ENCODE data around the gene BTBD19. TPM values are rescaled to one million over a fixed set of nuclear protein-coding genes. Genes with fewer than 3 reads are reported as not detected.
"Not testable (repeated sequence)": the region's sequence is repeated elsewhere in the genome, so short reads cannot be mapped to it uniquely, and the experiment has no call there.

BTBD19 gene
- polyA plus RNA-seq, 1 donor (not counting 4 experiments of a cell fraction or from before 2014, with no cell fraction given), result 2.9 TPM

- Histone ChIP-seq H3K4me1 (ENCODE audit: control insufficient read depth, extremely low read depth, insufficient read depth, low read length) (no peaks in the 10 kb centered on the region), H3K4me2 (ENCODE audit: control insufficient read depth, extremely low read depth, insufficient read depth, low read depth, low read length) (no peak overlapping the region), H2AFZ (ENCODE audit: control insufficient read depth, low read length) (no peak overlapping the region), H3K4me3 (ENCODE audit: control insufficient read depth in 2 of 3, extremely low read depth in 1 of 3, insufficient read depth in 2 of 3, low read depth in 1 of 3, low read length in 3 of 3) (no peak overlapping the region), H3K27me3 (ENCODE audit: control insufficient read depth, extremely low read depth, insufficient read depth, low read length) (no peaks in the 10 kb centered on the region), H3K27ac (ENCODE audit: control insufficient read depth, insufficient read depth, low read length) (no peak overlapping the region), H4K20me1 (ENCODE audit: control insufficient read depth, extremely low read depth, insufficient read depth, low read length) (no peaks in the 10 kb centered on the region), H3K9me3 (ENCODE audit: control insufficient read depth, low read depth, low read length) (no peaks in the 10 kb centered on the region), H3K36me3 (ENCODE audit: control insufficient read depth in 2 of 2, extremely low read depth in 1 of 2, insufficient read depth in 2 of 2, low read length in 2 of 2) (peaks cover 4 to 38% of the 10 kb centered on the region in 2 experiments), H3K9me1 (ENCODE audit: control insufficient read depth, extremely low read depth, insufficient read depth, low read length) (no peaks in the 10 kb centered on the region), H3K79me2 (ENCODE audit: control insufficient read depth, insufficient read depth, low read length) (no peaks in the 10 kb centered on the region), H3K9ac (ENCODE audit: control insufficient read depth, extremely low read depth, insufficient read depth, low read length) (no peak overlapping the region)
- no peak for FAIRE-seq
- dilution Hi-C loops (cut with MboI; ENCODE audit: extremely low pct_ligation_motif_present, low sequenced_read_pairs), result no loop called here
- no peak for DNase-seq (ENCODE audit: low read depth, low spot score)
- TF ChIP-seq EZH2 (IDR thresholded peaks at IDR 0.05; ENCODE audit: low read length) (no peak), CTCF (optimal IDR thresholded peaks at IDR 0.05 in 1 of 3, IDR thresholded peaks at IDR 0.05 in 1 of 3, conservative IDR thresholded peaks at IDR 0.05 in 1 of 3; ENCODE audit: extremely low read depth in 1 of 3, insufficient read depth in 2 of 3, low read length in 3 of 3) (no peak)
Observed at GRCh38 chr1:44760876-44761275, 47.4 kb upstream of the BTBD19 start.

GRCh38 chr1:44766421-44766820 is 41.9 kb upstream of the BTBD19 start:
- H3K4me1 ChIP-seq (ENCODE audit: control insufficient read depth, extremely low read depth, insufficient read depth, low read length); H3K27me3 ChIP-seq (ENCODE audit: control insufficient read depth, extremely low read depth, insufficient read depth, low read length); H3K9me3 ChIP-seq (ENCODE audit: control insufficient read depth, low read depth, low read length); H4K20me1 ChIP-seq (ENCODE audit: control insufficient read depth, extremely low read depth, insufficient read depth, low read length); H3K27ac ChIP-seq (ENCODE audit: control insufficient read depth, insufficient read depth, low read length); H2AFZ ChIP-seq (ENCODE audit: control insufficient read depth, low read length); H3K4me3 ChIP-seq (ENCODE audit: control insufficient read depth in 2 of 3, extremely low read depth in 1 of 3, insufficient read depth in 2 of 3, low read depth in 1 of 3, low read length in 3 of 3); H3K4me2 ChIP-seq (ENCODE audit: control insufficient read depth, extremely low read depth, insufficient read depth, low read depth, low read length); H3K79me2 ChIP-seq (ENCODE audit: control insufficient read depth, insufficient read depth, low read length); DNase-seq (ENCODE audit: low read depth, low spot score); H3K9me1 ChIP-seq (ENCODE audit: control insufficient read depth, extremely low read depth, insufficient read depth, low read length); H3K9ac ChIP-seq (ENCODE audit: control insufficient read depth, extremely low read depth, insufficient read depth, low read length); FAIRE-seq; dilution Hi-C loops (cut with MboI; ENCODE audit: extremely low pct_ligation_motif_present, low sequenced_read_pairs): not testable (repeated sequence)
- peaks cover 0 to 17% of the 10 kb centered on the region in 2 experiments for H3K36me3 ChIP-seq (ENCODE audit: control insufficient read depth in 2 of 2, extremely low read depth in 1 of 2, insufficient read depth in 2 of 2, low read length in 2 of 2)
